OCI-LY7 (cell line): ENCODE results near the gene SMC6. TPM values are rescaled to one million over a fixed set of nuclear protein-coding genes. Genes with fewer than 3 reads are reported as not detected.

ENCODE experiments used
- BruUV-seq: library from RNA; stranded (reverse); fragments of 400-500 nt; replicated peaks from 2 replicates; lab custom pipeline; 2021; lab: Mats Ljungman, UMichigan
- CTCF ChIA-PET: fragments of 300-600 bp; sonication (Branson Sonifier 250); formaldehyde crosslinking; loops from one replicate; lab custom pipeline; 2022; ENCODE audit warnings: antibody characterized with exemption; ENCODE audit not compliant: unreplicated experiment; lab: Charles Lee
- POLR2A ChIA-PET: fragments of 300-600 bp; sonication (Branson Sonifier 250); formaldehyde crosslinking; loops from one replicate; lab custom pipeline; 2022; ENCODE audit warnings: antibody characterized with exemption; lab: Charles Lee
- DNase-seq: peaks from one replicate; pipeline ENCODE4 v3.0.0-alpha.2; 2015; ENCODE audit warnings: low spot score
- H2AFZ ChIP-seq: fragments of 200-600 bp; sonication (generic), shearing (Covaris generic); 2 replicates; pipeline ENCODE4 v1.6.1; 2014; ENCODE audit warnings: mild to moderate bottlenecking, antibody characterized with exemption, low read length, moderate library complexity
- H3K27ac ChIP-seq: fragments of 200-600 bp; sonication (generic); 2 replicates; pipeline ENCODE4 v1.5.1; 2014; ENCODE audit warnings: mixed run types, low read depth, mild to moderate bottlenecking, moderate library complexity, low read length, inconsistent platforms; ENCODE audit not compliant: poor library complexity, severe bottlenecking
- H3K36me3 ChIP-seq: fragments of 200-600 bp; sonication (generic); 2 replicates; pipeline ENCODE4 v1.6.1; 2014; ENCODE audit warnings: mild to moderate bottlenecking, antibody characterized with exemption, low read length, moderate library complexity, mixed read lengths; ENCODE audit not compliant: insufficient read depth
- H3K4me1 ChIP-seq: fragments of 200-600 bp; sonication (generic); 2 replicates; pipeline ENCODE4 v1.5.1; 2014; ENCODE audit warnings: mild to moderate bottlenecking, low read length; ENCODE audit not compliant: insufficient read depth, poor library complexity, severe bottlenecking
- H3K4me2 ChIP-seq: fragments of 200-600 bp; sonication (generic); 2 replicates; pipeline ENCODE4 v1.6.1; 2014; ENCODE audit warnings: mild to moderate bottlenecking, low read length
- H3K4me3 ChIP-seq: fragments of 200-600 bp; sonication (generic); 2 replicates; pipeline ENCODE4 v1.5.1; 2014; ENCODE audit warnings: mild to moderate bottlenecking, low read depth, low read length; ENCODE audit not compliant: poor library complexity, severe bottlenecking
- H3K79me2 ChIP-seq: fragments of 200-600 bp; sonication (generic); 2 replicates; pipeline ENCODE4 v1.6.1; 2016; ENCODE audit warnings: low read depth, mild to moderate bottlenecking, low read length, moderate library complexity, mixed read lengths; ENCODE audit not compliant: insufficient read depth
- H3K9me2 ChIP-seq: fragments of 200-600 bp; sonication (generic); 2 replicates; pipeline ENCODE4 v1.6.1; 2016; ENCODE audit warnings: mild to moderate bottlenecking, low read length, mixed read lengths; ENCODE audit not compliant: insufficient read depth
- H3K9me3 ChIP-seq: fragments of 200-600 bp; sonication (generic); 2 replicates; pipeline ENCODE4 v1.6.1; 2014; ENCODE audit warnings: mild to moderate bottlenecking, mixed run types, low read length, mixed read lengths
- H4K20me1 ChIP-seq: fragments of 200-600 bp; sonication (generic); 2 replicates; pipeline ENCODE4 v1.6.1; 2014; ENCODE audit warnings: mild to moderate bottlenecking, antibody characterized with exemption, low read length, moderate library complexity, mixed read lengths; ENCODE audit not compliant: insufficient read depth
- CTCF ChIP-seq: fragments of 200-600 bp; sonication (generic); conservative IDR thresholded peaks from 2 replicates; pipeline ENCODE4 v1.5.1; 2014; ENCODE audit warnings: mild to moderate bottlenecking, antibody characterized with exemption, low read length, moderate library complexity, mixed read lengths
- EZH2phosphoT487 ChIP-seq: fragments of 200-600 bp; sonication (generic); IDR thresholded peaks from 2 replicates; pipeline ENCODE4 v1.6.1; 2018; ENCODE audit warnings: low read depth, borderline replicate concordance, mild to moderate bottlenecking, mixed run types, antibody characterized with exemption, low read length, moderate library complexity, mixed read lengths
- intact Hi-C: fragments of 100-400 bp; cut with micrococcal nuclease; formaldehyde crosslinking; loops from one replicate; pipeline ENCODE4 v1.10.0; 2022; ENCODE audit not compliant: unreplicated experiment
- total RNA-seq, 2 experiments: library from RNA; depleted of rRNA in 1 of 2; stranded (reverse); fragments of >200 nt in 1 of 2; shearing (Covaris generic) in 1 of 2; gene quantifications; 2 replicates each; pipeline ENCODE4 v1.2.3, GENCODE V29; 2014 to 2022

SMC6 gene
- total RNA-seq, 2 experiments from 2014 or later = 37.0 to 62.4 TPM

- TF ChIP-seq EZH2phosphoT487 (no peak), CTCF (no peak)
- Histone ChIP-seq H3K36me3 (no peaks in the 10 kb centered on the region), H3K9me3 (no peaks in the 10 kb centered on the region), H3K4me2 (no peak overlapping the region), H3K4me1 (no peaks in the 10 kb centered on the region), H4K20me1 (no peaks in the 10 kb centered on the region), H3K27ac (no peak overlapping the region), H3K9me2 (no peaks in the 10 kb centered on the region), H3K79me2 (no peaks in the 10 kb centered on the region), H3K4me3 (no peak overlapping the region), H2AFZ (no peak overlapping the region)
- ChIA-PET POLR2A (interaction anchor here (0.7 to 1.6 kb wide), 2 partner anchors 13 to 19 kb away, joined by 4 to 5 read pairs; no protein-coding TSS in a partner anchor), CTCF (no interaction called here)
- no TSS peak for BruUV-seq
- intact Hi-C loops = no loop called here
- no peak for DNase-seq
Observed at GRCh38 chr2:17621781-17622180, 131.8 kb downstream of the SMC6 start.

GRCh38 chr2:17620841-17621240, 132.8 kb downstream of the SMC6 start:
- TF ChIP-seq EZH2phosphoT487 (no peak), CTCF (no peak)
- ChIA-PET POLR2A (no interaction called here), CTCF (interaction anchor here (0.6 kb wide), 1 partner anchor 8 kb away, joined by 3 read pairs; no protein-coding TSS in a partner anchor)
- no TSS peak for BruUV-seq
- no peaks in the 10 kb centered on the region for H4K20me1 ChIP-seq
- H3K4me2 ChIP-seq = no peak overlapping the region
- no peak overlapping the region for H3K4me3 ChIP-seq
- no peaks in the 10 kb centered on the region for H3K79me2 ChIP-seq
- H3K36me3 ChIP-seq = no peaks in the 10 kb centered on the region
- no peak overlapping the region for H3K27ac ChIP-seq
- H3K4me1 ChIP-seq = no peaks in the 10 kb centered on the region
- no peak for DNase-seq
- H2AFZ ChIP-seq = no peak overlapping the region
- no peaks in the 10 kb centered on the region for H3K9me2 ChIP-seq
- no peaks in the 10 kb centered on the region for H3K9me3 ChIP-seq
- intact Hi-C loops = no loop called here

GRCh38 chr2:17620280-17620679, 133.3 kb downstream of the SMC6 start:
- H3K4me3 ChIP-seq = no peak overlapping the region
- no peak for DNase-seq

More at GRCh38 chr2:17620280-17620679, 133.3 kb downstream of the SMC6 start:
- no peaks in the 10 kb centered on the region for H3K9me3 ChIP-seq
- no peak for TF ChIP-seq EZH2phosphoT487
- TF ChIP-seq CTCF = no peak
- H3K4me1 ChIP-seq = no peaks in the 10 kb centered on the region
- ChIA-PET CTCF (interaction anchor here (0.6 kb wide), 1 partner anchor 8 kb away, joined by 3 read pairs; no protein-coding TSS in a partner anchor), POLR2A (no interaction called here)
- H3K79me2 ChIP-seq = no peaks in the 10 kb centered on the region
- no TSS peak for BruUV-seq
- no peak overlapping the region for H3K27ac ChIP-seq
- no peak overlapping the region for H3K4me2 ChIP-seq
- intact Hi-C loops = no loop called here
- no peaks in the 10 kb centered on the region for H3K9me2 ChIP-seq
- H3K36me3 ChIP-seq = no peaks in the 10 kb centered on the region
- no peak overlapping the region for H2AFZ ChIP-seq
- H4K20me1 ChIP-seq = no peaks in the 10 kb centered on the region
